PC-9 (cell line): Measurements from ENCODE around the gene JPH4.
"Not testable (repeated sequence)": the region's sequence is repeated elsewhere in the genome, so short reads cannot be mapped to it uniquely, and the experiment has no call there.

Source experiments
- EZH2 ChIP-seq: fragments of 200-600 bp; sonication (generic); IDR thresholded peaks from 2 replicates; pipeline ENCODE4 v1.8.0; 2017; ENCODE audit warnings: antibody characterized with exemption, low read depth
- TF ChIP-seq, protein P1 (sequence below): fragments of 200-600 bp; sonication (generic); conservative IDR thresholded peaks from 2 replicates; pipeline ENCODE4 v1.6.1; 2017; ENCODE audit warnings: mixed run types, antibody characterized with exemption, mild to moderate bottlenecking, moderate library complexity

DNA sequence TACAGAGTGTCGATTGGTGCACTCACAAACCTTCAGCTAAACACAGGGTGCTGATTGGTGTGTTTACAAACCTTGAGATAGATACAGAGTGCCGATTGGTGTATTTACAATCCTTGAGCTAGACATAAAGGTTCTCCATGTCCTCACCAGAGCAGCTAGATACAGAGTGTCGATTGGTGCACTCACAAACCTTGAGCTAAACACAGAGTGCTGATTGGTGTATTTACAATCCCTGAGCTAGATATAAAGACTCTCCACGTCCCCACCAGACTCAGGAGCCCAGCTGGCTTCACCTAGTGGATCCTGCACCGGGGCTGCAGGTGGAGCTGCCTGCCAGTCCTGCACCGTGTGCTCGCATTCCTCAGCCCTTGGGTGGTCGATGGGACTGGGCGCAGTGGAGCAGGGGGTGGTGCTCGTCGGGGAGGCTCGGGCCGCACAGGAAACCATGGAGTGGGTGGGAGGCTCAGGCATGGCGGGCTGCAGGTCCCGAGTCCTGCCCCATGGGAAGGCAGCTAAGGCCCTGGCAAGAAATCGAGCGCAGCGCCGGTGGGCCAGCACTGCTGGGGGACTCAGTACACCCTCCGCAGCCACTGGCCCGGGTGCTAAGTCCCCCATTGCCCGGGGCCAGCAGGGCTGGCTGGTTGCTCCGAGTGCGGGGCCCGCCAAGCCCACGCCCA lies 6.1 kb upstream of the JPH4 start:
- TF ChIP-seq, protein P1, sequence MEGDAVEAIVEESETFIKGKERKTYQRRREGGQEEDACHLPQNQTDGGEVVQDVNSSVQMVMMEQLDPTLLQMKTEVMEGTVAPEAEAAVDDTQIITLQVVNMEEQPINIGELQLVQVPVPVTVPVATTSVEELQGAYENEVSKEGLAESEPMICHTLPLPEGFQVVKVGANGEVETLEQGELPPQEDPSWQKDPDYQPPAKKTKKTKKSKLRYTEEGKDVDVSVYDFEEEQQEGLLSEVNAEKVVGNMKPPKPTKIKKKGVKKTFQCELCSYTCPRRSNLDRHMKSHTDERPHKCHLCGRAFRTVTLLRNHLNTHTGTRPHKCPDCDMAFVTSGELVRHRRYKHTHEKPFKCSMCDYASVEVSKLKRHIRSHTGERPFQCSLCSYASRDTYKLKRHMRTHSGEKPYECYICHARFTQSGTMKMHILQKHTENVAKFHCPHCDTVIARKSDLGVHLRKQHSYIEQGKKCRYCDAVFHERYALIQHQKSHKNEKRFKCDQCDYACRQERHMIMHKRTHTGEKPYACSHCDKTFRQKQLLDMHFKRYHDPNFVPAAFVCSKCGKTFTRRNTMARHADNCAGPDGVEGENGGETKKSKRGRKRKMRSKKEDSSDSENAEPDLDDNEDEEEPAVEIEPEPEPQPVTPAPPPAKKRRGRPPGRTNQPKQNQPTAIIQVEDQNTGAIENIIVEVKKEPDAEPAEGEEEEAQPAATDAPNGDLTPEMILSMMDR: not testable (repeated sequence)
- not testable (repeated sequence) for TF ChIP-seq EZH2
